Ascending aorta (tissue), 2 donors: ENCODE measurements around the gene GRIP1. TPM values are rescaled to one million over a fixed set of nuclear protein-coding genes. Genes with fewer than 3 reads are reported as not detected.

Source experiments
- DNase-seq, 2 donors: peaks; one replicate each; pipeline ENCODE4 v3.0.0-alpha.2; 2019; ENCODE audit warnings: low spot score in 2 of 2
- H3K27ac ChIP-seq, 2 donors: fragments of 200-600 bp; sonication (generic); one replicate each; pipeline ENCODE4 v1.5.1; 2016 to 2017; ENCODE audit warnings: mild to moderate bottlenecking in 1 of 2
- H3K27me3 ChIP-seq: fragments of 200-600 bp; sonication (generic); one replicate; pipeline ENCODE4 v1.5.1; 2017
- H3K36me3 ChIP-seq, 2 donors: fragments of 200-600 bp; sonication (generic); one replicate each; pipeline ENCODE4 v1.5.1; 2016
- H3K4me1 ChIP-seq, 2 donors: fragments of 200-600 bp; sonication (generic); one replicate each; pipeline ENCODE4 v1.5.1; 2016 to 2017; ENCODE audit warnings: mild to moderate bottlenecking in 1 of 2
- H3K4me3 ChIP-seq, 2 donors: fragments of 200-600 bp; sonication (generic); one replicate each; pipeline ENCODE4 v1.5.1; 2016 to 2017; ENCODE audit warnings: mild to moderate bottlenecking in 1 of 2
- H3K9me3 ChIP-seq, 2 donors: fragments of 200-600 bp; sonication (generic); one replicate each; pipeline ENCODE4 v1.5.1; 2016
- CTCF ChIP-seq, 3 experiments: fragments of 200-600 bp in 2 of 3; fragments of 450-650 bp in 1 of 3; sonication (generic) in 2 of 3; IDR thresholded peaks; one replicate each; pipeline ENCODE4 v1.5.1; 2016 to 2019; ENCODE audit warnings: antibody characterized with exemption in 3 of 3, mild to moderate bottlenecking in 1 of 3, moderate library complexity in 1 of 3
- intact Hi-C: fragments of 100-400 bp; cut with DNase I; formaldehyde crosslinking; loops from one replicate; pipeline ENCODE4 v1.15.1; 2023
- total RNA-seq: library from RNA; depleted of rRNA; stranded (reverse); fragments of >200 nt; gene quantifications from one replicate; pipeline ENCODE4 v1.1.0, GENCODE V29; 2016

The GRIP1 gene
- total RNA-seq, 1 donor from 2014 or later, result not detected

GRCh38 chr12:66405395-66405794 is 273.5 kb downstream of the GRIP1 start:
- H3K4me3 ChIP-seq, result no peak overlapping the region
- H3K27me3 ChIP-seq, result no peaks in the 10 kb centered on the region
- intact Hi-C loops, result no loop called here
- H3K36me3 ChIP-seq, result no peaks in the 10 kb centered on the region
- H3K4me1 ChIP-seq, result no peaks in the 10 kb centered on the region
- H3K9me3 ChIP-seq, result no peaks in the 10 kb centered on the region
- TF ChIP-seq CTCF (IDR thresholded peaks at IDR 0.05), result no peak
- no peak for DNase-seq
- no peak overlapping the region for H3K27ac ChIP-seq

GRCh38 chr12:66403746-66404145 is 275.1 kb downstream of the GRIP1 start:
- H3K4me3 ChIP-seq, result no peak overlapping the region
- TF ChIP-seq CTCF (IDR thresholded peaks at IDR 0.05), result no peak
- no peak overlapping the region for H3K27ac ChIP-seq
- intact Hi-C loops, result no loop called here
- no peaks in the 10 kb centered on the region for H3K36me3 ChIP-seq
- no peaks in the 10 kb centered on the region for H3K27me3 ChIP-seq
- DNase-seq, result no peak
- no peaks in the 10 kb centered on the region for H3K4me1 ChIP-seq
- H3K9me3 ChIP-seq, result no peaks in the 10 kb centered on the region

GRCh38 chr12:66399911-66400306 is 279.0 kb downstream of the GRIP1 start:
- intact Hi-C loops, result no loop called here
- no peak overlapping the region for H3K4me3 ChIP-seq
- DNase-seq, result no peak
- H3K36me3 ChIP-seq, result no peaks in the 10 kb centered on the region
- no peaks in the 10 kb centered on the region for H3K27me3 ChIP-seq
- no peaks in the 10 kb centered on the region for H3K4me1 ChIP-seq
- H3K9me3 ChIP-seq, result no peaks in the 10 kb centered on the region
- H3K27ac ChIP-seq, result no peak overlapping the region
- TF ChIP-seq CTCF (IDR thresholded peaks at IDR 0.05), result no peak

DNA sequence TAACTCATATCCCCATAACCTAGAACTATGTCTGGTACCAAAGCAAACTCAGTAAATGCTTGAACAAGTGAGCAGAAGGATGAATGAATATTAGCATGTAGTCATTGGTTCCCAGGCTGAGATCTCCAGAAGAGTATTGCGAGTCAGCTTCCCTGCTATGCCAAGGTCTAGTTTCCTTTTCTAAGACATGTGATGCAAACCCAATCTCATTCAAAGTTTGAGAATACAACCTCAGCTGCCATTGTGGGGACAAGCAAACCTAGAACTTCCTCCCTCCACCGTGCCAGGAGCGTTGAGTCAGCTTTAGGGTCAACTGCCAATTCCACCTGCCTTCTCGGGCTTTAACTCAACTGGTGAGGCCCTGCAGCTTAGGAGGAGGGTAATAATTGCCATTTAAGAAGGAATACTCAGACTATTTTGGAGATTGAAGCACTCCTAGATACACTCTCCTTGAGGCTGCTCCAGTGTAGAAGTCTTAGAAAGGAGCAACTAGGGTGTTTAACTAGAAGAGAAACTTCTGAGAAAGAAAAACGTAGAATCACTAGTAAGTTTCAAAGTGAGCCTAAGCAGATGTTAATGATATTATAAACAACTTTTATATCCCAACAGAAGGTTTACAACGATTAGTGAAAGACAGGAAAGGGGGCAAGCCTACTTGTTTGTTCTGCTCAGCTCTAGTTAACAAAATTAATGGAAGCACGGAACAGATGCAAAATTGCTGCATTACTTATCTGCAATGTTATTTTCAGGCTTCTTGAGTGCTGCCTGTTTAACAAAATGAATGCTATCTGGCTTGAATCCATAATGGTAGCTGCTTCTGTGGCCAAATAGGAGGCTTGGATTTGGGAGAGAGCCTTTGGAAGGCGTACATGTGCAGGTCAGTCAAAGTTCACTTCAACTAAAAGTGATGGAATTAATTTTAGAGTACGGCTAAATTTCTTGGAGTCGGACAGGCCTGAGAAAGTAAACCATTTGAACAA is 279.7 kb downstream of the GRIP1 start:
- H3K9me3 ChIP-seq, result no peaks in the 10 kb centered on the region
- H3K4me3 ChIP-seq, result no peak overlapping the region
- no peak for TF ChIP-seq CTCF (IDR thresholded peaks at IDR 0.05)
- intact Hi-C loops, result no loop called here
- H3K36me3 ChIP-seq, result no peaks in the 10 kb centered on the region
- H3K4me1 ChIP-seq, result no peaks in the 10 kb centered on the region
- no peak overlapping the region for H3K27ac ChIP-seq
- DNase-seq, result no peak
- no peaks in the 10 kb centered on the region for H3K27me3 ChIP-seq

DNA sequence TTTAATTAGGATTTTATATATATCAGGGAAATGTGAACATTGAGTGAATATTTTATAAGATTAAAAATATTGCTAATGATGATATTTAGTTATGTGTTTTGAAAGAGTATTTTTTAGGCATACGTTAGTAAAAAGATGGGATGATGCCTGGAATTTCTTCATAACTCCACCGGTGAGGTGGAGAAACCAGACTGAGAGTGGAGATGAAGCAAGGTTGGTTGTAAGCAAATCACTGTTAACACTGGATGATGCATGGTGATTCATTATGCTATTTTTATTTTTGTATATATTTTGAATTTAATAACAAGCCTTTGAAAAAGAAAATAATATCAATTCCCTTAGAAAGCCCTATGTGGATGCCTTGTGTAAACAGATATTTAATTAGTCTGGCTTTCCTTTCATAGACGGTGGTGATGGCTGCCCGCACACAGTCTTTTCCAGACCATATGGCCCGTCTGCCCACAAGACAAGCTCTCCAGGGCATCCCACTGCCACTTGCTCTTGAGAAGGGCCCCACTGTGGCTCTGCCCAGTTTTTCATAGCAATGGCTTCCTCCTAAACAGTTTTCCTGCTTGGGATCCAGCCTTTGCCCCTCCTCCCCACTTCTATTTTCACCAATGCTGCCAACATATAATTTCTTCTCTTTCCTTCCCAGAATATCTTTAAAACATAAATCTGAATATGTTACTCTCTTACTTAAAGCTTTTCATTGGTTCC is 281.1 kb downstream of the GRIP1 start:
- Histone ChIP-seq H3K4me3 (no peak overlapping the region), H3K4me1 (no peaks in the 10 kb centered on the region), H3K36me3 (no peaks in the 10 kb centered on the region), H3K27me3 (no peaks in the 10 kb centered on the region), H3K9me3 (no peaks in the 10 kb centered on the region), H3K27ac (no peak overlapping the region)
- no peak for DNase-seq
- TF ChIP-seq CTCF (IDR thresholded peaks at IDR 0.05), result no peak
- intact Hi-C loops, result no loop called here
